ENCODE results near the gene PLEKHF1. TPM values are rescaled to one million over a fixed set of nuclear protein-coding genes. Genes with fewer than 3 reads are reported as not detected.

PLEKHF1 gene
- total and polyA plus RNA-seq, 7 donors, result 1.2 to 34.6 (median 19.4) TPM

- Histone ChIP-seq H3K36me3 (no peaks in the 10 kb centered on the region), H3K27ac (no peak overlapping the region), H3K27me3 (peaks cover 0 to 57% (median 14%) of the 10 kb centered on the region in 3 donors), H3K4me3 (peak overlapping the region in 3 of 4 donors; percentile 19 to 41 (median 35)), H3K4me1 (peaks cover 0 to 13% (median 11%) of the 10 kb centered on the region in 4 donors), H3K9me3 (no peaks in the 10 kb centered on the region)
- 3% methylated on average over 39 of the region's 39 CpGs for WGBS, 2 donors
- TF ChIP-seq POLR2A (IDR thresholded peaks at IDR 0.05) (no peak), POLR2AphosphoS5 (IDR thresholded peaks at IDR 0.05) (no peak), EP300 (IDR thresholded peaks at IDR 0.05) (no peak), CTCF (IDR thresholded peaks at IDR 0.05) (no peak)
- intact Hi-C loops (cut with DNase I), result no loop called here
- no peak for DNase-seq
Observed at GRCh38 chr19:29724102-29724641, 58.9 kb downstream of the PLEKHF1 start.

- no peak for DNase-seq
- peaks cover 0 to 63% (median 14%) of the 10 kb centered on the region in 3 donors for H3K27me3 ChIP-seq
- WGBS, 2 donors, result 48 to 50% methylated on average over 14 of the region's 14 CpGs
- peaks cover 0 to 13% (median 11%) of the 10 kb centered on the region in 4 donors for H3K4me1 ChIP-seq
- peak overlapping the region in 1 of 4 donors; percentile 35 for H3K4me3 ChIP-seq
- TF ChIP-seq CTCF (IDR thresholded peaks at IDR 0.05) (no peak), POLR2A (IDR thresholded peaks at IDR 0.05) (no peak), EP300 (IDR thresholded peaks at IDR 0.05) (no peak), POLR2AphosphoS5 (IDR thresholded peaks at IDR 0.05) (no peak)
- intact Hi-C loops (cut with DNase I), result no loop called here
- H3K9me3 ChIP-seq, result no peaks in the 10 kb centered on the region
- H3K27ac ChIP-seq, result no peak overlapping the region
- no peaks in the 10 kb centered on the region for H3K36me3 ChIP-seq
Observed at GRCh38 chr19:29724746-29725145, 59.5 kb downstream of the PLEKHF1 start.

Other genes starting within 250 kb of the PLEKHF1 start
- under 1 TPM in 1 of 4 donors, not detected in 3; 0.41 TPM for gene VSTM2B, start 139.5 kb upstream of the PLEKHF1 start, total RNA-seq
- not detected for gene VSTM2B, start 139.5 kb upstream of the PLEKHF1 start, polyA plus RNA-seq
- 10 to 100 TPM; 33.5 to 58.5 (median 52.1) TPM for gene POP4, start 59.2 kb upstream of the PLEKHF1 start, total RNA-seq
- 100 to 1,000 TPM in 1 of 3 donors, 10 to 100 TPM in 2; 68.5 to 103 (median 92.1) TPM for gene POP4, start 59.2 kb upstream of the PLEKHF1 start, polyA plus RNA-seq
- 10 to 100 TPM; 32.1 to 36.0 (median 34.2) TPM for gene C19orf12, start 49.8 kb downstream of the PLEKHF1 start, total RNA-seq
- 10 to 100 TPM; 13.2 to 19.1 (median 16.0) TPM for gene C19orf12, start 49.8 kb downstream of the PLEKHF1 start, polyA plus RNA-seq
- gene CCNE1, start 146.5 kb downstream of the PLEKHF1 start, total RNA-seq, result 10 to 100 TPM in 1 of 4 donors, 1 to 10 TPM in 3; 2.3 to 13.8 (median 3.6) TPM
- gene CCNE1, start 146.5 kb downstream of the PLEKHF1 start, polyA plus RNA-seq, result 1 to 10 TPM; 2.4 to 7.9 (median 4.4) TPM